HEK293 (cell line): Measurements from ENCODE around the gene ZFAND3.

ENCODE experiments used
- CTCF ChIA-PET: fragments of 350-600 bp; formaldehyde crosslinking; extraction: SDS; loops from one replicate; lab custom pipeline; 2021; ENCODE audit warnings: antibody characterized with exemption; lab: Yijun Ruan, JAX
- POLR2A ChIA-PET: fragments of 300-600 bp; formaldehyde crosslinking; extraction: SDS; loops from one replicate; lab custom pipeline; 2020; ENCODE audit warnings: antibody characterized with exemption, inconsistent platforms; lab: Yijun Ruan, JAX
- H3K27ac ChIP-seq: fragments of 200-500 bp; sonication (Bioruptor generic); 2 replicates; pipeline ENCODE4 v1.5.1; 2014; ENCODE audit warnings: low read depth, low read length, control low read depth, inconsistent platforms; ENCODE audit errors: extremely low read depth
- H3K36me3 ChIP-seq, 2 experiments: fragments of 200-500 bp in 1 of 2; sonication (Bioruptor generic) in 1 of 2; 1 replicate in 1 of 2; 2 replicates in 1 of 2; pipeline ENCODE4 v1.5.1; 2014 to 2017; ENCODE audit warnings: inconsistent platforms in 2 of 2, low read length in 2 of 2; ENCODE audit not compliant: control insufficient read depth in 2 of 2, insufficient read depth in 1 of 2
- H3K4me1 ChIP-seq: fragments of 200-500 bp; sonication (Bioruptor generic); 2 replicates; pipeline ENCODE4 v1.5.1; 2014; ENCODE audit warnings: mild to moderate bottlenecking, low read length, inconsistent platforms; ENCODE audit not compliant: control insufficient read depth, insufficient read depth
- H3K4me3 ChIP-seq: 2 replicates; pipeline ENCODE4 v1.5.1; 2011; ENCODE audit warnings: low read depth, mild to moderate bottlenecking, control low read depth, low read length, moderate library complexity
- H3K9me3 ChIP-seq: fragments of 200-500 bp; sonication (Bioruptor generic); 2 replicates; pipeline ENCODE4 v1.5.1; 2014; ENCODE audit warnings: low read depth, low read length, inconsistent platforms; ENCODE audit not compliant: control insufficient read depth, insufficient read depth
- GFI1B ChIP-seq: fragments of 450-650 bp; formaldehyde crosslinking; IDR thresholded peaks from 2 replicates; pipeline ENCODE4 v1.5.1; 2016; ENCODE audit warnings: missing biosample characterization, missing genetic modification characterization
- HOXA7 ChIP-seq: sonication (generic); formaldehyde crosslinking; IDR thresholded peaks from 2 replicates; pipeline ENCODE4 v1.8.1; 2022; ENCODE audit warnings: missing genetic modification reagents, borderline replicate concordance
- PRDM10 ChIP-seq: fragments of 450-650 bp; formaldehyde crosslinking; IDR thresholded peaks from 2 replicates; pipeline ENCODE4 v1.5.1; 2016; ENCODE audit warnings: missing biosample characterization, missing genetic modification characterization
- SALL2 ChIP-seq: fragments of 450-650 bp; formaldehyde crosslinking; IDR thresholded peaks from 2 replicates; pipeline ENCODE4 v1.5.0; 2017; ENCODE audit warnings: missing biosample characterization, mild to moderate bottlenecking, missing genetic modification characterization, borderline replicate concordance
- SCRT1 ChIP-seq: fragments of 450-650 bp; formaldehyde crosslinking; IDR thresholded peaks from 2 replicates; pipeline ENCODE4 v1.5.1; 2016; ENCODE audit warnings: missing biosample characterization, missing genetic modification characterization, borderline replicate concordance
- SCRT2 ChIP-seq: fragments of 450-650 bp; formaldehyde crosslinking; IDR thresholded peaks from 2 replicates; pipeline ENCODE4 v1.5.1; 2016; ENCODE audit warnings: missing biosample characterization, missing genetic modification characterization
- ZBTB20 ChIP-seq: fragments of 450-650 bp; formaldehyde crosslinking; IDR thresholded peaks from 2 replicates; pipeline ENCODE4 v1.5.1; 2016; ENCODE audit warnings: missing biosample characterization, missing genetic modification characterization
- ZBTB48 ChIP-seq: fragments of 450-650 bp; formaldehyde crosslinking; IDR thresholded peaks from 2 replicates; pipeline ENCODE4 v1.5.1; 2016; ENCODE audit warnings: missing biosample characterization, missing genetic modification characterization
- ZBTB8A ChIP-seq: fragments of 450-650 bp; formaldehyde crosslinking; IDR thresholded peaks from 2 replicates; pipeline ENCODE4 v1.5.1; 2016; ENCODE audit warnings: missing biosample characterization, missing genetic modification characterization
- ZFHX2 ChIP-seq: fragments of 450-650 bp; formaldehyde crosslinking; conservative IDR thresholded peaks from 2 replicates; pipeline ENCODE4 v1.5.1; 2016; ENCODE audit warnings: missing biosample characterization, missing genetic modification characterization
- ZFP37 ChIP-seq: fragments of 450-650 bp; formaldehyde crosslinking; IDR thresholded peaks from 2 replicates; pipeline ENCODE4 v1.5.1; 2016; ENCODE audit warnings: missing biosample characterization, missing genetic modification characterization
- ZFP41 ChIP-seq: fragments of 450-650 bp; formaldehyde crosslinking; IDR thresholded peaks from 2 replicates; pipeline ENCODE4 v1.5.1; 2016; ENCODE audit warnings: missing biosample characterization, missing genetic modification characterization, borderline replicate concordance
- ZNF114 ChIP-seq: fragments of 450-650 bp; formaldehyde crosslinking; IDR thresholded peaks from 2 replicates; pipeline ENCODE4 v1.5.0; 2017; ENCODE audit warnings: missing biosample characterization, missing genetic modification characterization
- ZNF169 ChIP-seq: fragments of 450-650 bp; formaldehyde crosslinking; IDR thresholded peaks from 2 replicates; pipeline ENCODE4 v1.5.1; 2016; ENCODE audit warnings: missing biosample characterization, missing genetic modification characterization
- ZNF202 ChIP-seq: fragments of 450-650 bp; formaldehyde crosslinking; IDR thresholded peaks from 2 replicates; pipeline ENCODE4 v1.5.1; 2016; ENCODE audit warnings: missing biosample characterization, missing genetic modification characterization, borderline replicate concordance
- ZNF211 ChIP-seq: fragments of 450-650 bp; formaldehyde crosslinking; IDR thresholded peaks from 2 replicates; pipeline ENCODE4 v1.5.1; 2016; ENCODE audit warnings: low read depth, missing biosample characterization, missing genetic modification characterization
- ZNF292 ChIP-seq: fragments of 450-650 bp; formaldehyde crosslinking; IDR thresholded peaks from 2 replicates; pipeline ENCODE4 v1.5.1; 2016; ENCODE audit warnings: low read depth, missing biosample characterization, missing genetic modification characterization, borderline replicate concordance
- ZNF341 ChIP-seq: fragments of 450-650 bp; formaldehyde crosslinking; IDR thresholded peaks from 2 replicates; pipeline ENCODE4; 2016; ENCODE audit warnings: low read depth, missing biosample characterization, missing genetic modification characterization
- ZNF354C ChIP-seq: fragments of 450-650 bp; formaldehyde crosslinking; IDR thresholded peaks from 2 replicates; pipeline ENCODE4 v1.5.1; 2016; ENCODE audit warnings: missing biosample characterization, missing genetic modification characterization, low read depth, borderline replicate concordance
- ZNF423 ChIP-seq: fragments of 450-650 bp; formaldehyde crosslinking; IDR thresholded peaks from 2 replicates; pipeline ENCODE4 v1.5.1; 2016; ENCODE audit warnings: missing biosample characterization, missing genetic modification characterization
- ZNF449 ChIP-seq: fragments of 450-650 bp; formaldehyde crosslinking; IDR thresholded peaks from 2 replicates; pipeline ENCODE4 v1.5.1; 2017; ENCODE audit warnings: missing biosample characterization, mild to moderate bottlenecking, missing genetic modification characterization, moderate library complexity
- ZNF473 ChIP-seq: fragments of 450-650 bp; formaldehyde crosslinking; IDR thresholded peaks from 2 replicates; pipeline ENCODE4 v1.5.1; 2017; ENCODE audit warnings: missing biosample characterization, missing genetic modification characterization
- ZNF501 ChIP-seq: fragments of 450-650 bp; formaldehyde crosslinking; IDR thresholded peaks from 2 replicates; pipeline ENCODE4 v1.5.1; 2016; ENCODE audit warnings: missing biosample characterization, missing genetic modification characterization
- ZNF510 ChIP-seq: fragments of 450-650 bp; formaldehyde crosslinking; IDR thresholded peaks from 2 replicates; pipeline ENCODE4 v1.5.1; 2018; ENCODE audit warnings: mild to moderate bottlenecking, missing genetic modification characterization, missing biosample characterization; ENCODE audit not compliant: insufficient replicate concordance
- ZNF549 ChIP-seq: fragments of 450-650 bp; IDR thresholded peaks from 2 replicates; pipeline ENCODE4 v1.5.1; 2018; ENCODE audit warnings: missing biosample characterization, missing genetic modification characterization, mild to moderate bottlenecking, inconsistent platforms, moderate library complexity
- ZNF610 ChIP-seq: fragments of 450-650 bp; formaldehyde crosslinking; IDR thresholded peaks from 2 replicates; pipeline ENCODE4 v1.5.1; 2016; ENCODE audit warnings: missing biosample characterization, missing genetic modification characterization, borderline replicate concordance
- ZNF624 ChIP-seq: fragments of 450-650 bp; formaldehyde crosslinking; IDR thresholded peaks from 2 replicates; pipeline ENCODE4 v1.5.1; 2017; ENCODE audit warnings: missing biosample characterization, missing genetic modification characterization
- ZNF626 ChIP-seq: fragments of 450-650 bp; sonication (Bioruptor Pico); formaldehyde crosslinking; IDR thresholded peaks from 2 replicates; pipeline ENCODE4 v1.5.1; 2018; ENCODE audit warnings: missing biosample characterization, missing genetic modification characterization, inconsistent platforms
- ZNF701 ChIP-seq: fragments of 450-650 bp; formaldehyde crosslinking; IDR thresholded peaks from 2 replicates; pipeline ENCODE4 v1.5.1; 2016; ENCODE audit warnings: missing biosample characterization, missing genetic modification characterization
- ZNF776 ChIP-seq: fragments of 450-650 bp; formaldehyde crosslinking; IDR thresholded peaks from 2 replicates; pipeline ENCODE4 v1.5.0; 2017; ENCODE audit warnings: missing biosample characterization, missing genetic modification characterization, borderline replicate concordance
- ZNF792 ChIP-seq: fragments of 450-650 bp; formaldehyde crosslinking; IDR thresholded peaks from 2 replicates; pipeline ENCODE4 v1.5.1; 2016; ENCODE audit warnings: missing biosample characterization, missing genetic modification characterization
- ZNF830 ChIP-seq: fragments of 450-650 bp; IDR thresholded peaks from 2 replicates; pipeline ENCODE4 v1.5.0; 2018; ENCODE audit warnings: missing biosample characterization, missing genetic modification characterization, low read depth, mild to moderate bottlenecking, moderate library complexity
- ZSCAN16 ChIP-seq: fragments of 450-650 bp; formaldehyde crosslinking; IDR thresholded peaks from 2 replicates; pipeline ENCODE4 v1.5.1; 2016; ENCODE audit warnings: missing biosample characterization, missing genetic modification characterization

The ZFAND3 gene

GRCh38 chr6:37920667-37921066 is 101.1 kb downstream of the ZFAND3 start (continued):
- TF ChIP-seq ZNF549 (tag by site-specific recombination) (no peak), ZFP41 (tag by site-specific recombination) (no peak), ZNF776 (tag by site-specific recombination) (no peak), ZNF211 (tag by site-specific recombination) (no peak), ZNF423 (tag by site-specific recombination) (no peak), ZSCAN16 (no peak), ZNF624 (tag by site-specific recombination) (no peak), ZFP37 (tag by site-specific recombination) (no peak), SALL2 (no peak)

- ChIA-PET POLR2A (interaction anchor here (0.9 to 1.2 kb wide), 2 partner anchors 8 to 14 kb away, joined by 3 to 4 read pairs; no protein-coding TSS in a partner anchor), CTCF (interaction anchor here (0.6 to 0.8 kb wide), 2 partner anchors 66 to 112 kb away, joined by 3 read pairs; no protein-coding TSS in a partner anchor)
- H3K4me1 ChIP-seq = peaks cover under 1% of the 10 kb centered on the region; the same call in 1 of the 2 replicates
- no peaks in the 10 kb centered on the region for H3K9me3 ChIP-seq
- TF ChIP-seq ZNF626 (tag by site-specific recombination) (no peak), HOXA7 (no peak), ZNF169 (no peak), SCRT2 (peak; percentile 84), PRDM10 (tag by site-specific recombination) (peak; percentile 49; the same call in 1 of the 2 replicates), SCRT1 (peak; percentile 41; the same call in 1 of the 2 replicates), ZNF610 (no peak), ZNF473 (tag by site-specific recombination) (no peak), ZNF292 (tag by site-specific recombination) (no peak), ZNF510 (no peak), ZBTB20 (no peak), ZNF341 (tag by site-specific recombination) (no peak), ZNF202 (tag by site-specific recombination) (no peak), ZBTB8A (no peak)
- H3K27ac ChIP-seq = no peak overlapping the region
- no peak overlapping the region for H3K4me3 ChIP-seq
- H3K36me3 ChIP-seq = no peaks in the 10 kb centered on the region
These were observed 103.0 kb downstream of the ZFAND3 start for GRCh38 chr6:37922563-37922962.

GRCh38 chr6:37923514-37923913 is 104.0 kb downstream of the ZFAND3 start:
- POLR2A ChIA-PET = interaction anchor here (1.1 to 1.4 kb wide), 2 partner anchors 97 to 105 kb away, joined by 3 to 4 read pairs; no protein-coding TSS in a partner anchor
- no peak overlapping the region for H3K27ac ChIP-seq
- no peaks in the 10 kb centered on the region for H3K9me3 ChIP-seq
- CTCF ChIA-PET = interaction anchor here (0.6 to 0.8 kb wide), 4 partner anchors 13 to 1191 kb away, joined by 3 to 6 read pairs (median 3); partner anchors contain the start of gene SAYSD1
- no peaks in the 10 kb centered on the region for H3K4me1 ChIP-seq
- no peak overlapping the region for H3K4me3 ChIP-seq
- H3K36me3 ChIP-seq = no peaks in the 10 kb centered on the region
- TF ChIP-seq ZNF114 (tag by site-specific recombination) (no peak), ZBTB8A (no peak), ZNF354C (tag by site-specific recombination) (no peak), ZNF701 (no peak), GFI1B (tag by site-specific recombination) (no peak), ZSCAN16 (no peak), ZNF792 (tag by site-specific recombination) (no peak), ZBTB48 (tag by site-specific recombination) (no peak), ZNF501 (tag by site-specific recombination) (no peak), ZNF776 (tag by site-specific recombination) (no peak), ZFHX2 (no peak), ZNF449 (tag by site-specific recombination) (no peak), ZNF830 (tag by site-specific recombination) (no peak)
